Stimulated activated CD4-positive, alpha-beta T cell treated with anti-CD3 and anti-CD28 coated beads, Interleukin-1b, Interleukin-23, amount 100 ng/mL, for 48 hours (primary cell): ENCODE measurements around the gene STRIT1.
"Not testable (repeated sequence)": the region's sequence is repeated elsewhere in the genome, so short reads cannot be mapped to it uniquely, and the experiment has no call there.

Source experiments
- DNase-seq: peaks from one replicate; pipeline ENCODE4 v3.0.0-alpha.2; 2020

Gene STRIT1

DNA sequence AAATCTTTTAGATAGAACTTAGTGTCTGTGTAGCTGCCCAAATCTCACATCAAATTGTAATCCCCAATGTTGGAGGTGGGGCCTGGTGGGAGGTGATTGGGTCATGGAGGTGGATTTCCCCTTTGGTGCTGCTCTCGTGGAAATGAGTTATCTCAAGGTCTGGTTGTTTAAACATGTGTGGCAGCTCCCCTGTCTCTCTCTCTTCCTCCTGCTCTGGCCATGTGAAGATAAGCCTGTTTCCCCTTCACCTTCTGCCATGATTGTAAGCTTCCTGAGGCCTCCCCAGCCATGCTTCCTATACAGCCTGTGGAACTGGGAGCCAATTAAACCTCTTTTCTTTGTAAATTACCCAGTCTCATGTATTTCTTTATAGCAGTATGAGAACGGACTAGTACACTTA lies 30.6 kb downstream of the STRIT1 start:
- not testable (repeated sequence) for DNase-seq

DNA sequence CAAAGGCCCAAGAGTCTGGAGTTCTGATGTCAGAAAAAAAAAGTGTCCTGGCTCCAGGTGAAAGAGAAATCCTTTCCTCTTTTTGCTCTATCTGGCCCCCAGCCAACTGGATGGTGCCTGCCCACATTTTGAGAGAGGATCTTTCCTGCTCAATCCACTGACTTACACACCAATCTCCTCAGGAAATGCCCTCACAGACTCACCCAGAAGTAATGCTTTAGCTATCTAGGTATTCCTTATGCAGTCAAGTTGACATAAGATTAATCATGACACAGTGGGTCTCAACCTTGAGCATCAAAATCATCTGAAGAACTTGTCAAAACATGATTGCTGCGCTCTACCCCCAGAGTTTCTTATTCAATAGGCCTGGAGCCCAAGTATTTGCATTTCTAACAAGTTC lies 31.2 kb downstream of the STRIT1 start:
- no peak for DNase-seq

DNA sequence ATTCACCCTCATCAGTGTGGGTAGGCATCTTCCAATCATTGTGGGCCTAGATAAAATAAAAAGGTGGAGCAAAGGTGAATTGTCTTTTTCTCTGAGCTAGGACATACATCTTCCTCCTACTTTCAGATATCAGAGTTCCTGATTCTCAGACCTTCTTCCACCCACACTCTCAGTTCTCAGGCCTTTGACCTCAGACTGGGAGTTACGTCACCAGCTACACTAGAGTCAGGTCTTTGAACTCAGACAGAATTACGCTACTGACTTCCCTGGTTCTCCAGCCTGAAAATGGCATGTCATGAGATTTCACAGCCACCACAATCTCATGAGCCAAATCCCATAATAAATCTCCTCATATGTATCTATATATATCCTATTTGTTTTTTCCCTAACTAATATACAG lies 39.0 kb downstream of the STRIT1 start:
- DNase-seq = no peak

DNA sequence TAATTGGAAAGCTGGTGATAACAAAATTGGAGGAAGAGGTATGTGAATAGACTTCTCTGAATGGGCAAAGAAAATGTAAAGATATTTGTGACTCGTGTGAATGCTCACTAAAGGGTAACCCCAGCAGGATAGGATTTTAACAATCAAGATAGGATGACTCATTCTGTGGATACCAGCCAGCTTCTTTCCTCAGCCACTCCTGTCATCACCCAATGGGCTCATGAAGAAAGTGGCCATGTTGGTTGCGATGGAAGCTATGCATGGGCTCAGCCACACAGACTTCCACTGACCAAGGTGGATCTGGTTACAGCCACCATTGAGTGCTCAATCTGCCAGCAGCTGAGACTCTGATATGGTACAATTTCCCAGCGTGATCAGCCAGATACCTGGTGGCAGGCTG lies 40.9 kb downstream of the STRIT1 start:
- DNase-seq = no peak

DNA sequence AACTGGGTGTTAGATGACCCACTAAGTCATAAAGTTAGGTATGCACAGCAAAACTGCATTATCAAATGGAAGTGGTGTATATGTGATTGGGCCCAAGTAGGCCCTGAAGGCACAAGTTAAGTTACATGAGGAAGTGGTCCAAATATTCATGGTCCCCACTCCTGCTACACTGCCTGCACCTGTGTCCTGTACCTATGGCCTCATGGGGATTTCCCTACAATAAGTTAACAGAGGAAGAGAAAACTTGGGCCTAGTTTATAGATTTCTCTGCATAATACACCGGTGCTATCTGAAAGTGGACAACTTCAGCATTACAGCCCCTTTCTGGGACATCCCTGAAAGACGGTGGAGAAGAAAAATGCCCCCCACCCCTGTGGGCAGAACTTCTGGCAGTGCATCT lies 41.5 kb downstream of the STRIT1 start:
- no peak for DNase-seq

DNA sequence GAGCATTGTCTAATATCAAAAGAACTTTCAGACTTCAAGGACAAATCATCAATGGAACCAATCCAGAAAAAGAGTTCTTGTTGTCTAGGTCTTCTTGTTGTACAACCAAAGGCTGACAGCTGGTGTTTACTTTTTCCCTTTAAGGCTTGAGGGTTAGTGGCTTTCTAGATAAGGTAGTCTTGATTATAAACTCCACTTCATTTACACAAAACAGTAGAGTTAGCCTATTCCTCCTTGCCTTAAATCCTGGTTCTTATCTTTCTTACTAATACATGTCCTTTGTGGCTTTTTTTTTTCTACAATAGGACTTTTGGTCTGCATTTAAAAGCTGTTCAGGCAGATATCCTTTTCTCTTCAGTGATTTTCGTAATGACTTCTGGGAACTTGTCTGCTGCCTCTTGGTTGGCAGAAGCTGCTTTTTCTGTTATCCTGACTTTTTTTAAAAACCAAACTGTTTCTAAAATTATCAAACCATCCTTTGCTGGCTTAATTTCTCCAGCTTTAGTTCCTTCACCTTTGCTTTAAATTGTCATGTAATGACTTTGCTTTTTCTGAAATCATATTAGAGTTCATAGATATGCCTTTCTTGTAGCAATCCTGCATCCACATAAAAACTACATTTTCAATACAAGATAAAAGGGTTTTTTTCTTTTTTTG lies 44.8 kb downstream of the STRIT1 start:
- no peak for DNase-seq

DNA sequence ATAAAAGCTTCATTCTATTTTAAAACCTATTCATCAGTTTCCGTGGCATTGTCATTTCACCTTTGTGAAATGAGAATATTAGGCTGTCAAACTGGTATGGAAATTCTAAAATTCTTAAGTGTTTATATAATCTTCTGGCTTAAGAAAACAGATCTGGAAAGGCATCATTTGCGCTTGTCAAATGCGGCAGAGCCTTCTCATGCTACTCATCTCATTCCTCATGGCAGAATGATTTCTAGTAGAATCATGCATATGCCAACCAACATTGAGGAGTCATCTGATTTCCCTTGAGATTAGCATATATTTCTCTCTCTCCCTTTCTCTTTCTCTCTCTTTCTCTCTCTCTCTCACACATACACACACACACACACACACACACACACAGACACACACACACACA lies 48.8 kb downstream of the STRIT1 start:
- no peak for DNase-seq

DNA sequence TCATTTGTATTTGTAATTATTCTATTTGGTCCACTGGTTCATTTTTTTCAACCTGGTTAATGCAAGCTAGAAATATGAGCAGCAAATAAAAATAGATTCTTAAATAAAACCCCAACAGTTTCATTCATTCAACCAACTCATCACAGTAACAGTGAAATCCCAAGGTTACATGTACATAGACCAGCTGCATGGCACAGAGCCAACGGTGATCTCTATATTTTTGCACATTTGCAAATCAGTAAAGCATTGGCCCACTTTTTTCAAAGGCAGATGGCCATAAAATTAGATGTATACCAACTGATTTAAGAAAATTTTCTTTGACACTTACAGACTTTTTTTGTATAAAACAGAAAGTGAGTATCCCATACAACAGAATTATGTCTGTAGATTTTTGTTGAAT lies 49.3 kb downstream of the STRIT1 start:
- no peak for DNase-seq

DNA sequence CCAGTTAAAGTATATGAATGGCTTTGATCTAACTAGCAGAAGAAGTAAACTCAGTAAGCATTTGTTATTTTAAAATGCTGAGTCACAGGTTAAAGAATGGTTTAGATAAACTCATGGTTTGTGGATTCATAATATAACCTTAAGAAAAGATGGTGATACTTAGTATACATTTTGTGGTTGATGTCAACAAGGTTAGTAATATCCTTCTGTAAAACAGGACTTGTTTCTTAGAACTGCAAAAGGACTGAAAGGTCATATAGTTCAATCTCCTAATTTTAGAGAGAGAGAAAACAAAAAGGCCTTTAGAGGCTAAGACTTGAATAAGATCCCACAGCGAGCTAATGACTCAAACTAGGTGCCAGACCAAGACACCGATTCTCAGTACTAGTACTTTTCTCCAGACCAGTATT lies 50.0 kb downstream of the STRIT1 start:
- DNase-seq = no peak

DNA sequence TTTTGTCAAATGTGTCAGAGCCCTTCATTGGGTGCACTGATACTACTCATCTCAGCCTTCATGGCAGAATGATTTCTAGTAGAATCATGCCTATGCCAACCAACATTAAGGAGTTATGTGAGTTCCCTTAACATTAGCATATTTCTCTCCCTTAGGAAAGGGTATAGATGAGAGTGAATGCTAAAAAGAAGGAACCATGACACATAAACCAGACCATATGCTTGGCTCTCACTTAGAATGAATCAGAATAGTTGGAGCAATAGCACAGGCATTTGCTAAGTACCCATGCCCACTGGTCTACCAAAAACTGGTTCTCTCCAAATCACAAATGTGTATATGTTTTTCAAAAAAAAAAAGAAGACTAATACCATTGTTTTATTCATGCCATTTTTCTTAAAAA lies 51.1 kb downstream of the STRIT1 start:
- no peak for DNase-seq

DNA sequence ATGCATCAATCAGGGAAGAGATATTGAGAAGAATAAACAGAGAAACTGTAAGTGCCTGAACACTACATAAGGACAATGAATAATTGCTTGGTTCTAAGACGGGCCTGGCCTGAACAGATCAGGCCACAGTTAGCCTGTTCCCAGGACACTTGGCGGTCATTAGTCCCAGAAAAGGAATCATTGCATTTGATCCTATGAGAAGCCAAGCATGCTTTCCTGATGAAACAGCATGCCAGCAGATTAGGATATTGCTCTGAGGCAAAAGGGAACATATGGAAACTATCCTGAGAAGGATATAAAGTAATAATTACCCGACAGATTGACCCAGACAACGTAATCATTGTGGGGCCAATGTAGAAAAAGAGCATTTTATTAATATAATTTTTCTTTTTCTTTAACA lies 51.9 kb downstream of the STRIT1 start:
- no peak for DNase-seq
